K562 (cell line): ENCODE data around the gene PPFIA1. TPM values are rescaled to one million over a fixed set of nuclear protein-coding genes. Genes with fewer than 3 reads are reported as not detected.

ENCODE experiments used
- ADNP ChIP-seq: fragments of 200-800 bp; sonication (Bioruptor generic); IDR thresholded peaks from 2 replicates; pipeline ENCODE4 v1.6.1; 2016; ENCODE audit warnings: missing genetic modification characterization, missing compliant biosample characterization
- CBFA2T3 ChIP-seq: fragments of 450-650 bp; IDR thresholded peaks from 2 replicates; pipeline ENCODE4 v1.6.1; 2017
- CGGBP1 ChIP-seq: fragments of 250-450 bp; sonication (Bioruptor Pico); IDR thresholded peaks from 2 replicates; pipeline ENCODE4 v1.9.0; 2021; ENCODE audit warnings: mild to moderate bottlenecking
- ESRRA ChIP-seq: fragments of 450-650 bp; IDR thresholded peaks from 2 replicates; pipeline ENCODE4 v1.6.1; 2014; ENCODE audit warnings: low read depth, mild to moderate bottlenecking, moderate library complexity, borderline replicate concordance
- EWSR1 ChIP-seq: fragments of 450-650 bp; IDR thresholded peaks from 2 replicates; pipeline ENCODE4 v1.6.1; 2018; ENCODE audit warnings: borderline replicate concordance, mild to moderate bottlenecking, low read depth, moderate library complexity; ENCODE audit not compliant: partially characterized antibody
- ILF3 ChIP-seq: fragments of 450-650 bp; IDR thresholded peaks from 2 replicates; pipeline ENCODE4 v1.6.1; 2018; ENCODE audit warnings: antibody characterized with exemption, mild to moderate bottlenecking, moderate library complexity, borderline replicate concordance
- KDM5B ChIP-seq: fragments of 200-600 bp; sonication (generic); IDR thresholded peaks from 2 replicates; pipeline ENCODE4 v1.6.1; 2012; ENCODE audit warnings: low read depth, mild to moderate bottlenecking, moderate library complexity, low read length, control low read depth, inconsistent platforms; ENCODE audit not compliant: insufficient replicate concordance
- LEF1 ChIP-seq: fragments of 450-650 bp; IDR thresholded peaks from 2 replicates; pipeline ENCODE4 v1.6.1; 2016; ENCODE audit warnings: mild to moderate bottlenecking
- NCOA4 ChIP-seq: fragments of 450-650 bp; IDR thresholded peaks from 2 replicates; pipeline ENCODE4 v1.6.1; 2018; ENCODE audit warnings: mild to moderate bottlenecking; ENCODE audit not compliant: partially characterized antibody
- NCOA6 ChIP-seq: fragments of 450-650 bp; IDR thresholded peaks from 2 replicates; pipeline ENCODE4 v1.6.1; 2017; ENCODE audit warnings: mild to moderate bottlenecking
- NCOR1 ChIP-seq: fragments of 450-650 bp; IDR thresholded peaks from 2 replicates; pipeline ENCODE4 v1.6.1; 2016; ENCODE audit warnings: mild to moderate bottlenecking, moderate library complexity
- RAD21 ChIP-seq, 2 experiments: fragments of 250-450 bp in 1 of 2; fragments of 450-650 bp in 1 of 2; sonication (Bioruptor Pico) in 1 of 2; formaldehyde crosslinking in 1 of 2; IDR thresholded peaks in 1 of 2; conservative IDR thresholded peaks in 1 of 2; 2 replicates each; pipeline versions ENCODE4 v1.4.0 to v1.8.0; 2020 to 2022; ENCODE audit warnings: mild to moderate bottlenecking in 2 of 2, moderate library complexity in 1 of 2
- SMAD2 ChIP-seq: fragments of 150-350 bp; IDR thresholded peaks from 2 replicates; pipeline ENCODE4 v1.6.1; 2014; ENCODE audit warnings: low read depth, mild to moderate bottlenecking, low read length
- SMC3 ChIP-seq: conservative IDR thresholded peaks from 2 replicates; pipeline ENCODE4 v1.6.1; 2011; ENCODE audit warnings: low read depth, low read length, improper control_type of control experiment; ENCODE audit not compliant: insufficient read depth
- STAT5B ChIP-seq: fragments of 250-450 bp; sonication (Bioruptor Pico); IDR thresholded peaks from 2 replicates; pipeline ENCODE4 v1.8.0; 2021; ENCODE audit warnings: mild to moderate bottlenecking, inconsistent platforms
- TAF15 ChIP-seq: fragments of 200-400 bp; formaldehyde crosslinking; IDR thresholded peaks from 2 replicates; pipeline ENCODE4 v1.6.1; 2017; ENCODE audit warnings: mild to moderate bottlenecking, low read depth, low read length, moderate library complexity
- TCF7L2 ChIP-seq: fragments of 150-350 bp; IDR thresholded peaks from 2 replicates; pipeline ENCODE4 v1.6.1; 2016; ENCODE audit warnings: low read depth, mild to moderate bottlenecking, low read length, moderate library complexity
- USF2 ChIP-seq: sonication (generic); formaldehyde crosslinking; IDR thresholded peaks from 2 replicates; pipeline ENCODE4 v1.5.0; 2020; ENCODE audit warnings: missing genetic modification reagents
- XRCC4 ChIP-seq: IDR thresholded peaks from one replicate; pipeline ENCODE4 v1.6.1; 2011; ENCODE audit not compliant: insufficient read depth, insufficient read length; ENCODE audit errors: extremely low read depth
- ZNF232 ChIP-seq: sonication (generic); formaldehyde crosslinking; IDR thresholded peaks from 2 replicates; pipeline ENCODE4 v1.8.0; 2022; ENCODE audit warnings: mild to moderate bottlenecking, missing genetic modification reagents
- ZNF239 ChIP-seq: fragments of 250-450 bp; sonication (Bioruptor Pico); IDR thresholded peaks from 2 replicates; pipeline ENCODE4 v1.4.0; 2020; ENCODE audit warnings: mild to moderate bottlenecking
- ZNF24 ChIP-seq: fragments of 450-650 bp; IDR thresholded peaks from 2 replicates; pipeline ENCODE4 v1.6.1; 2016
- ZNF316 ChIP-seq: fragments of 450-650 bp; IDR thresholded peaks from 2 replicates; pipeline ENCODE4 v1.6.1; 2016
- ZNF707 ChIP-seq: fragments of 250-450 bp; sonication (Bioruptor Pico); conservative IDR thresholded peaks from 2 replicates; pipeline ENCODE4 v1.8.0; 2022; ENCODE audit warnings: inconsistent platforms, mild to moderate bottlenecking, moderate library complexity
- polyA plus RNA-seq, 8 experiments: library from polyadenylated mRNA; depleted of rRNA in 4 of 8; stranded (reverse) in 5 of 8; unstranded in 3 of 8; fragments of >200 nt; fragmentation: Nextera tagmentation in 2 of 8; fragmentation: Illumina TruSeq in 1 of 8; extraction: Ambion mirVana in 2 of 8; extraction: Trizol in 1 of 8; gene quantifications; 2 replicates each; pipeline versions ENCODE4 v1.2.1 to v1.2.3, GENCODE V29; 2011 to 2014; ENCODE audit warnings: inconsistent platforms in 1 of 8, missing spikeins in 1 of 8
- total RNA-seq, 7 experiments: library from RNA; depleted of rRNA in 6 of 7; stranded (reverse); fragments of >200 nt in 6 of 7; fragmentation: Illumina TruSeq in 2 of 7; extraction: Trizol in 2 of 7; gene quantifications; 2 replicates each; pipeline versions ENCODE4 v1.2.1 to v1.2.3, GENCODE V29; 2011 to 2021; ENCODE audit warnings: low replicate concordance in 1 of 7
- TF ChIP-seq, protein P1 (sequence below): IDR thresholded peaks from 3 replicates; pipeline ENCODE4 v1.6.1; 2011; ENCODE audit warnings: borderline replicate concordance, mild to moderate bottlenecking; ENCODE audit not compliant: insufficient read length, insufficient read depth
- TF ChIP-seq, protein P2 (sequence below): IDR thresholded peaks from 2 replicates; pipeline ENCODE4 v1.6.1; 2011; ENCODE audit warnings: borderline replicate concordance, low read depth, mild to moderate bottlenecking, moderate library complexity, low read length; ENCODE audit not compliant: insufficient read depth, poor library complexity, severe bottlenecking

Gene PPFIA1
- total and polyA plus RNA-seq, 9 of the 15 experiments (the other 6 are each of a cell fraction or from before 2014, with no cell fraction given) = 9.9 to 41.5 (median 28.5) TPM

DNA sequence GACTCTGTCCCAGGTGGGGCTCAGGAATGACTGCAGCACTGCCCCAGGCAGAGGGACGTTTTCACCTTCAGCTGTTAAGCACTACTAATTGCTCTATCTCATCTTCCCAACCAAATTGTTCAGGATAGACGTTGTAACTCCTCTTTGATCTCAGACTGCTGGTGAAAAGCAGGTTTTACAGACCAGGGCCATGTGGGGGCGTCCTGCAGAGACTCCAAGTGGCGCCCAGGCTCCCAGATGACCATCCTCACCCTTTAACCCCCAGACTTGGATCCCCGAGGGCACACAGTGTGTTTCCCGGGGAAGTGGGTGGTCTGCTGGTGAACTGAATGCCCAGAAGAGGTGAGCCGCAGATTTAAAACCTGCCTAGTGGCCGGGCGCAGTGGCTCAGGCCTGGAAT lies 43.5 kb upstream of the PPFIA1 start (continued):
- TF ChIP-seq USF2 (0 out of 2 replicates have a peak, but pooled peaks have one; percentile 6), RAD21 (CRISPR knock-in tag; conservative IDR thresholded peaks at IDR 0.05 in 1 of 2, IDR thresholded peaks at IDR 0.05 in 1 of 2) (peak in 1 of 2 experiments; percentile 67; a peak in 2 of 4 replicates), XRCC4 (no peak), ESRRA (no peak), STAT5B (CRISPR knock-in tag) (no peak), SMAD2 (no peak), KDM5B (no peak), ZNF707 (no peak), SMC3 (peak; percentile 39), NCOA6 (no peak), ZNF239 (CRISPR knock-in tag) (no peak), TCF7L2 (no peak), CGGBP1 (CRISPR knock-in tag) (no peak), ADNP (tag) (no peak), CBFA2T3 (no peak), ZNF232 (no peak), TAF15 (no peak), NCOR1 (no peak), LEF1 (0 out of 2 replicates have a peak, but pooled peaks have one; percentile 60), ILF3 (no peak), ZNF316 (no peak), NCOA4 (no peak), EWSR1 (no peak), ZNF24 (no peak)
- TF ChIP-seq, protein P1, sequence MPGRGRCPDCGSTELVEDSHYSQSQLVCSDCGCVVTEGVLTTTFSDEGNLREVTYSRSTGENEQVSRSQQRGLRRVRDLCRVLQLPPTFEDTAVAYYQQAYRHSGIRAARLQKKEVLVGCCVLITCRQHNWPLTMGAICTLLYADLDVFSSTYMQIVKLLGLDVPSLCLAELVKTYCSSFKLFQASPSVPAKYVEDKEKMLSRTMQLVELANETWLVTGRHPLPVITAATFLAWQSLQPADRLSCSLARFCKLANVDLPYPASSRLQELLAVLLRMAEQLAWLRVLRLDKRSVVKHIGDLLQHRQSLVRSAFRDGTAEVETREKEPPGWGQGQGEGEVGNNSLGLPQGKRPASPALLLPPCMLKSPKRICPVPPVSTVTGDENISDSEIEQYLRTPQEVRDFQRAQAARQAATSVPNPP = no peak
- TF ChIP-seq, protein P2, sequence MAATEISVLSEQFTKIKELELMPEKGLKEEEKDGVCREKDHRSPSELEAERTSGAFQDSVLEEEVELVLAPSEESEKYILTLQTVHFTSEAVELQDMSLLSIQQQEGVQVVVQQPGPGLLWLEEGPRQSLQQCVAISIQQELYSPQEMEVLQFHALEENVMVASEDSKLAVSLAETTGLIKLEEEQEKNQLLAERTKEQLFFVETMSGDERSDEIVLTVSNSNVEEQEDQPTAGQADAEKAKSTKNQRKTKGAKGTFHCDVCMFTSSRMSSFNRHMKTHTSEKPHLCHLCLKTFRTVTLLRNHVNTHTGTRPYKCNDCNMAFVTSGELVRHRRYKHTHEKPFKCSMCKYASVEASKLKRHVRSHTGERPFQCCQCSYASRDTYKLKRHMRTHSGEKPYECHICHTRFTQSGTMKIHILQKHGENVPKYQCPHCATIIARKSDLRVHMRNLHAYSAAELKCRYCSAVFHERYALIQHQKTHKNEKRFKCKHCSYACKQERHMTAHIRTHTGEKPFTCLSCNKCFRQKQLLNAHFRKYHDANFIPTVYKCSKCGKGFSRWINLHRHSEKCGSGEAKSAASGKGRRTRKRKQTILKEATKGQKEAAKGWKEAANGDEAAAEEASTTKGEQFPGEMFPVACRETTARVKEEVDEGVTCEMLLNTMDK = peak; percentile 83
